Measurements from ENCODE around the gene RNF34.

DNA sequence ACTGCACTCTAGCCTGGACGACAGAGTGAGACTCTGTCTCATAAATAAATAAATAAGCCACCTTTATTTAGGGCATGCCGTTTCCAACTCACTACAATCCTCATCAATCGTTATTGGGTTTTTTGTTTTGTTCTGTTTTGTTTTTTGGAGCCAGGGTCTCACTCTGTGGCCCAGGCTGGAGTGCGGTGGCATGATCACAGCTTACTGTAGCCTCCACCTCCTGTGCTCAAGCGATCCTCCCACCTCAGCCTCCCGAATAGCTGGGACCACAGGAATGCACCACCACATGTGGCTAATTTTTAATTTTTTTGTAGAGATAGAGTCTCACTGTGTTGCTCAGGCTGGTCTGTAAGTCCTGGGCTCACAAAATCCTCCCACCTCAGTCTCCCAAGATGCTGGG is 44.1 kb upstream of the RNF34 start:
- no peak for TF ChIP-seq YY1 (IDR thresholded peaks at IDR 0.05; ENCODE audit: insufficient read depth, insufficient read length)
- no peak for TF ChIP-seq ZNF274 (IDR thresholded peaks at IDR 0.05; ENCODE audit: low read depth, low read length)
